Nephron (organoid): ENCODE results near the gene LURAP1L.
A peak's percentile ranks its signal among the peaks of the same experiment; 100 is the strongest.

Experiments
- H3K27ac Mint-ChIP-seq, 3 experiments: 2 replicates each; pipeline ENCODE4 v1.8.0; 2020; ENCODE audit warnings: mixed read lengths in 3 of 3, mild to moderate bottlenecking in 2 of 3, moderate library complexity in 1 of 3
- H3K27me3 Mint-ChIP-seq: 2 replicates; pipeline ENCODE4 v1.8.0; 2021; ENCODE audit warnings: low read depth, mild to moderate bottlenecking, moderate library complexity, mixed read lengths
- H3K36me3 Mint-ChIP-seq: 2 replicates; pipeline ENCODE4 v1.8.0; 2020; ENCODE audit warnings: low read depth, mixed read lengths
- H3K4me1 Mint-ChIP-seq: 2 replicates; pipeline ENCODE4 v1.8.0; 2020; ENCODE audit warnings: mixed read lengths
- H3K4me3 Mint-ChIP-seq, 3 experiments: 2 replicates each; pipeline ENCODE4 v1.8.0; 2020; ENCODE audit warnings: mild to moderate bottlenecking in 3 of 3, mixed read lengths in 3 of 3, moderate library complexity in 2 of 3
- H3K9me3 Mint-ChIP-seq: 2 replicates; pipeline ENCODE4 v1.8.0; 2020; ENCODE audit warnings: mixed read lengths
- CTCF ChIP-seq, 3 experiments: fragments of 200-600 bp; sonication (generic); IDR thresholded peaks; one replicate each; pipeline ENCODE4 v1.5.0; 2021; ENCODE audit warnings: antibody characterized with exemption in 3 of 3; ENCODE audit not compliant: unreplicated experiment in 3 of 3

LURAP1L gene

GRCh38 chr9:12771891-12772290, 2.9 kb upstream of the LURAP1L start:
- no peaks in the 10 kb centered on the region for H3K36me3 Mint-ChIP-seq
- no peaks in the 10 kb centered on the region for H3K27me3 Mint-ChIP-seq
- no peak for TF ChIP-seq CTCF (IDR thresholded peaks at IDR 0.05; ENCODE audit: unreplicated experiment in 3 of 3)
- no peak overlapping the region for H3K4me3 Mint-ChIP-seq
- peaks cover 3% of the 10 kb centered on the region for H3K4me1 Mint-ChIP-seq
- no peak overlapping the region for H3K27ac Mint-ChIP-seq
- H3K9me3 Mint-ChIP-seq: no peaks in the 10 kb centered on the region

GRCh38 chr9:12773562-12773961, 1.3 kb upstream of the LURAP1L start:
- no peak overlapping the region for H3K27ac Mint-ChIP-seq
- H3K9me3 Mint-ChIP-seq: no peaks in the 10 kb centered on the region
- no peaks in the 10 kb centered on the region for H3K27me3 Mint-ChIP-seq
- H3K4me3 Mint-ChIP-seq: peak overlapping the region in 1 of 3 experiments; percentile 26
- TF ChIP-seq CTCF (IDR thresholded peaks at IDR 0.05; ENCODE audit: unreplicated experiment in 3 of 3): no peak
- no peaks in the 10 kb centered on the region for H3K36me3 Mint-ChIP-seq
- H3K4me1 Mint-ChIP-seq: peaks cover 12% of the 10 kb centered on the region

GRCh38 chr9:12775679-12776512, 1.1 kb downstream of the LURAP1L start:
- Mint-ChIP-seq H3K4me3 (peak overlapping the region; percentile 94 to 98 (median 96)), H3K27me3 (no peaks in the 10 kb centered on the region), H3K27ac (peak overlapping the region; percentile 95 to 99 (median 97)), H3K4me1 (peaks cover 17% of the 10 kb centered on the region), H3K36me3 (peaks cover 7% of the 10 kb centered on the region), H3K9me3 (no peaks in the 10 kb centered on the region)
- TF ChIP-seq CTCF (IDR thresholded peaks at IDR 0.05; ENCODE audit: unreplicated experiment in 3 of 3): peak; percentile 32 to 61 (median 58)

GRCh38 chr9:12776513-12777055, 1.8 kb downstream of the LURAP1L start:
- Mint-ChIP-seq H3K27me3 (no peaks in the 10 kb centered on the region), H3K4me1 (peaks cover 21% of the 10 kb centered on the region), H3K4me3 (peak overlapping the region; percentile 94 to 98 (median 96)), H3K36me3 (peaks cover 12% of the 10 kb centered on the region), H3K27ac (peak overlapping the region; percentile 95 to 99 (median 97)), H3K9me3 (peaks cover 4% of the 10 kb centered on the region)
- no peak for TF ChIP-seq CTCF (IDR thresholded peaks at IDR 0.05; ENCODE audit: unreplicated experiment in 3 of 3)

- TF ChIP-seq CTCF (IDR thresholded peaks at IDR 0.05; ENCODE audit: unreplicated experiment in 3 of 3): no peak
- Mint-ChIP-seq H3K4me1 (peaks cover 21% of the 10 kb centered on the region), H3K36me3 (peaks cover 20% of the 10 kb centered on the region), H3K9me3 (peaks cover 12% of the 10 kb centered on the region), H3K27ac (peak overlapping the region; percentile 95 to 99 (median 97)), H3K27me3 (no peaks in the 10 kb centered on the region), H3K4me3 (peak overlapping the region; percentile 94 to 98 (median 96))
These were observed 2.6 kb downstream of the LURAP1L start for GRCh38 chr9:12777121-12778022.
